CD14-positive monocyte (primary cell): ENCODE measurements around the gene IGF2BP3. TPM values are rescaled to one million over a fixed set of nuclear protein-coding genes. Genes with fewer than 3 reads are reported as not detected.

Experiments
- DNase-seq, 3 donors: peaks; one replicate each; pipeline ENCODE4 v3.0.0-alpha.2; 2011 to 2022
- H2AFZ ChIP-seq: 2 replicates; pipeline ENCODE4 v1.6.0; 2012; ENCODE audit warnings: mild to moderate bottlenecking, low read depth, low read length, inconsistent platforms; ENCODE audit not compliant: insufficient read depth, poor library complexity, severe bottlenecking
- H3K27ac ChIP-seq, 2 donors: 1 replicate in 1 of 2; 2 replicates in 1 of 2; pipeline ENCODE4 v1.5.1; 2012 to 2013; ENCODE audit warnings: low read length in 2 of 2, control low read depth in 1 of 2, inconsistent platforms in 1 of 2, low read depth in 1 of 2, mild to moderate bottlenecking in 1 of 2
- H3K27me3 ChIP-seq, 2 donors: one replicate each; pipeline versions ENCODE4 v1.6.0 to v1.6.1; 2011 to 2013; ENCODE audit warnings: low read length in 2 of 2; ENCODE audit not compliant: control insufficient read depth in 2 of 2, insufficient read depth in 2 of 2
- H3K36me3 ChIP-seq, 2 donors: replicated peaks in 1 of 2; 1 replicate in 1 of 2; 2 replicates in 1 of 2; pipeline versions ENCODE4 v1.5.1 to v1.6.1; 2012 to 2013; ENCODE audit warnings: low read length in 2 of 2, control low read depth in 1 of 2, inconsistent platforms in 1 of 2, mild to moderate bottlenecking in 1 of 2; ENCODE audit not compliant: insufficient read depth in 2 of 2, control insufficient read depth in 1 of 2
- H3K4me1 ChIP-seq, 2 donors: 1 replicate in 1 of 2; 2 replicates in 1 of 2; pipeline versions ENCODE4 v1.5.1 to v1.6.1; 2012 to 2013; ENCODE audit warnings: low read length in 2 of 2, control low read depth in 1 of 2, inconsistent platforms in 1 of 2, mild to moderate bottlenecking in 1 of 2, moderate library complexity in 1 of 2; ENCODE audit not compliant: insufficient read depth in 2 of 2, control insufficient read depth in 1 of 2
- H3K4me2 ChIP-seq: replicated peaks from 2 replicates; pipeline ENCODE3; 2012; ENCODE audit warnings: low read length, moderate library complexity, mild to moderate bottlenecking; ENCODE audit not compliant: poor library complexity, severe bottlenecking; ENCODE audit errors: extremely low read depth
- H3K4me3 ChIP-seq, 3 experiments: fragments of 200-600 bp in 1 of 3; sonication (generic) in 1 of 3; replicated peaks in 1 of 3; 1 replicate in 2 of 3; 2 replicates in 1 of 3; pipeline ENCODE4 v1.5.1; 2011 to 2013; ENCODE audit warnings: low read length in 3 of 3, mild to moderate bottlenecking in 3 of 3, control low read depth in 2 of 3, low read depth in 2 of 3, inconsistent platforms in 1 of 3, moderate library complexity in 1 of 3
- H3K79me2 ChIP-seq: 2 replicates; pipeline ENCODE4 v1.6.0; 2012; ENCODE audit warnings: mild to moderate bottlenecking, control low read depth, inconsistent platforms, low read length, moderate library complexity; ENCODE audit not compliant: insufficient read depth
- H3K9ac ChIP-seq: 2 replicates; pipeline ENCODE4 v1.6.0; 2017; ENCODE audit warnings: low read length, mild to moderate bottlenecking; ENCODE audit not compliant: insufficient read depth, poor library complexity, severe bottlenecking
- H3K9me3 ChIP-seq, 2 donors: replicated peaks in 1 of 2; 1 replicate in 1 of 2; 2 replicates in 1 of 2; pipeline versions ENCODE4 v1.5.1 to v1.6.1; 2012 to 2013; ENCODE audit warnings: low read length in 2 of 2, control low read depth in 1 of 2; ENCODE audit not compliant: control insufficient read depth in 1 of 2, insufficient read depth in 1 of 2
- H4K20me1 ChIP-seq: 2 replicates; pipeline ENCODE4 v1.6.0; 2012; ENCODE audit warnings: mild to moderate bottlenecking, low read length, control low read depth, moderate library complexity; ENCODE audit not compliant: insufficient read depth
- H3K27ac Mint-ChIP-seq, 7 donors: one replicate each; pipeline ENCODE4 v1.8.0; 2020; ENCODE audit warnings: mild to moderate bottlenecking in 7 of 7, mixed read lengths in 7 of 7, moderate library complexity in 6 of 7, inconsistent platforms in 2 of 7
- H3K27me3 Mint-ChIP-seq, 3 donors: one replicate each; pipeline ENCODE4 v1.8.0; 2021 to 2022; ENCODE audit warnings: low read depth in 3 of 3, mild to moderate bottlenecking in 3 of 3, mixed read lengths in 3 of 3, moderate library complexity in 3 of 3, inconsistent platforms in 1 of 3
- H3K36me3 Mint-ChIP-seq, 2 donors: one replicate each; pipeline ENCODE4 v1.8.0; 2020; ENCODE audit warnings: mixed read lengths in 2 of 2, inconsistent platforms in 1 of 2, mild to moderate bottlenecking in 1 of 2
- H3K4me1 Mint-ChIP-seq: one replicate; pipeline ENCODE4 v1.8.0; 2020; ENCODE audit warnings: mild to moderate bottlenecking, mixed read lengths
- H3K4me3 Mint-ChIP-seq, 2 donors: one replicate each; pipeline ENCODE4 v1.8.0; 2020; ENCODE audit warnings: mild to moderate bottlenecking in 2 of 2, mixed read lengths in 2 of 2, moderate library complexity in 1 of 2
- H3K9me3 Mint-ChIP-seq, 7 donors: one replicate each; pipeline ENCODE4 v1.8.0; 2020 to 2022; ENCODE audit warnings: mixed read lengths in 7 of 7, mild to moderate bottlenecking in 6 of 7, moderate library complexity in 6 of 7, inconsistent platforms in 2 of 7
- CTCF ChIP-seq: fragments of 200-600 bp; IDR thresholded peaks from one replicate; pipeline ENCODE4 v1.8.0; 2022; ENCODE audit warnings: antibody characterized with exemption, mild to moderate bottlenecking
- WGBS: methylation state at CpG from one replicate; pipeline ENCODE4 v1.1.5; 2013; ENCODE audit warnings: missing lambda C conversion rate; ENCODE audit not compliant: insufficient coverage; 5-methylcytosine and 5-hydroxymethylcytosine counted together
- intact Hi-C, 2 donors: fragments of 100-400 bp; cut with micrococcal nuclease; formaldehyde crosslinking; loops; one replicate each; pipeline versions ENCODE4 v1.15.0 to v1.15.1; 2023
- polyA plus RNA-seq, 3 donors: library from polyadenylated mRNA; depleted of rRNA in 1 of 3; unstranded in 2 of 3; stranded (reverse) in 1 of 3; fragments of 300-500 nt in 2 of 3; fragments of >200 nt in 1 of 3; fragmentation: Illumina TruSeq in 2 of 3; gene quantifications; 1 replicate in 2 of 3; 2 replicates in 1 of 3; pipeline ENCODE4 v1.2.3, GENCODE V29; 2012 to 2021

The IGF2BP3 gene
- polyA plus RNA-seq, 3 donors: 0.60 to 5.3 (median 3.2) TPM

- 92% methylated on average over 2 of the region's 3 CpGs for WGBS
- peaks cover 0 to 5% (median 4%) of the 10 kb centered on the region in 3 donors for H3K27me3 Mint-ChIP-seq
Observed at GRCh38 chr7:23380961-23381360, 89.3 kb downstream of the IGF2BP3 start.

GRCh38 chr7:23380556-23380955, 89.7 kb downstream of the IGF2BP3 start:
- no peak overlapping the region for H3K4me3 Mint-ChIP-seq
- no peak for TF ChIP-seq CTCF

More at GRCh38 chr7:23380961-23381360, 89.3 kb downstream of the IGF2BP3 start:
- H3K9me3 ChIP-seq: no peaks in the 10 kb centered on the region
- H3K36me3 ChIP-seq: no peaks in the 10 kb centered on the region
- no peaks in the 10 kb centered on the region for H3K4me1 ChIP-seq
- H3K27ac Mint-ChIP-seq: no peak overlapping the region
- no peak overlapping the region for H3K9ac ChIP-seq
- no peak overlapping the region for H3K4me3 Mint-ChIP-seq
- TF ChIP-seq CTCF: no peak
- H3K27ac ChIP-seq: no peak overlapping the region
- H2AFZ ChIP-seq: no peak overlapping the region
- no peaks in the 10 kb centered on the region for H3K4me1 Mint-ChIP-seq
- no peak for DNase-seq
- no peak overlapping the region for H3K4me2 ChIP-seq
- no peaks in the 10 kb centered on the region for H4K20me1 ChIP-seq
- H3K36me3 Mint-ChIP-seq: no peaks in the 10 kb centered on the region
- no peaks in the 10 kb centered on the region for H3K79me2 ChIP-seq
- peaks cover 0 to 7% (median 0%) of the 10 kb centered on the region in 7 donors for H3K9me3 Mint-ChIP-seq
- intact Hi-C loops: no loop called here
- H3K4me3 ChIP-seq: no peak overlapping the region
- H3K27me3 ChIP-seq: no peaks in the 10 kb centered on the region

More at GRCh38 chr7:23380556-23380955, 89.7 kb downstream of the IGF2BP3 start:
- Histone ChIP-seq H4K20me1 (no peaks in the 10 kb centered on the region), H3K4me1 (no peaks in the 10 kb centered on the region), H3K79me2 (no peaks in the 10 kb centered on the region), H3K9ac (no peak overlapping the region), H3K4me3 (no peak overlapping the region), H3K4me2 (no peak overlapping the region), H2AFZ (no peak overlapping the region), H3K9me3 (no peaks in the 10 kb centered on the region), H3K27me3 (no peaks in the 10 kb centered on the region), H3K27ac (no peak overlapping the region), H3K36me3 (no peaks in the 10 kb centered on the region)
- DNase-seq: no peak
- Mint-ChIP-seq H3K4me1 (no peaks in the 10 kb centered on the region), H3K9me3 (peaks cover 0 to 7% (median 0%) of the 10 kb centered on the region in 7 donors), H3K36me3 (no peaks in the 10 kb centered on the region), H3K27ac (no peak overlapping the region), H3K27me3 (peaks cover 0 to 5% (median 4%) of the 10 kb centered on the region in 3 donors)
- WGBS: 94% methylated on average over 3 of the region's 4 CpGs
- intact Hi-C loops: no loop called here
